IMR-90 (cell line): ENCODE results near the gene CCN5. TPM values are rescaled to one million over a fixed set of nuclear protein-coding genes. Genes with fewer than 3 reads are reported as not detected.
A peak's percentile ranks its signal among the peaks of the same experiment; 100 is the strongest.

Source experiments
- ATAC-seq: fragments of 200-7000 bp; cut with Tn5 transposase; 2 replicates; pipeline ENCODE4 v1.9.1; 2020; ENCODE audit warnings: low read depth, mild to moderate bottlenecking, moderate library complexity
- BruUV-seq: library from RNA; stranded (reverse); fragments of 400-500 nt; replicated peaks from 2 replicates; lab custom pipeline; 2021; lab: Mats Ljungman, UMichigan
- CTCF ChIA-PET: fragments of 300-600 bp; formaldehyde crosslinking; extraction: SDS; loops from one replicate; lab custom pipeline; 2021; ENCODE audit warnings: antibody characterized with exemption; lab: Yijun Ruan, JAX
- POLR2A ChIA-PET: fragments of 300-600 bp; sonication (Branson Sonifier 250); formaldehyde crosslinking; loops from one replicate; lab custom pipeline; 2022; ENCODE audit warnings: antibody characterized with exemption; ENCODE audit not compliant: unreplicated experiment; lab: Charles Lee
- DNase-seq: peaks from one replicate; pipeline ENCODE4 v3.0.0; 2013
- H2AFZ ChIP-seq: replicated peaks from 2 replicates; pipeline ENCODE3; 2013; ENCODE audit warnings: low read length, mild to moderate bottlenecking; ENCODE audit not compliant: poor library complexity
- H2AK5ac ChIP-seq: 2 replicates; pipeline ENCODE4 v1.6.1; 2013; ENCODE audit warnings: low read depth, low read length, inconsistent platforms
- H2AK9ac ChIP-seq: replicated peaks from 2 replicates; pipeline ENCODE3; 2013; ENCODE audit warnings: mild to moderate bottlenecking, low read depth, low read length, moderate library complexity; ENCODE audit not compliant: poor library complexity
- H2BK120ac ChIP-seq: 2 replicates; pipeline ENCODE4 v1.6.1; 2013; ENCODE audit warnings: low read depth, low read length, inconsistent platforms
- H2BK15ac ChIP-seq: 3 replicates; pipeline ENCODE4 v1.6.1; 2013; ENCODE audit warnings: low read depth, low read length, inconsistent platforms
- H2BK20ac ChIP-seq: 2 replicates; pipeline ENCODE4 v1.6.1; 2013; ENCODE audit warnings: low read depth, mild to moderate bottlenecking, inconsistent platforms, low read length, moderate library complexity
- H2BK5ac ChIP-seq: 2 replicates; pipeline ENCODE4 v1.6.1; 2013; ENCODE audit warnings: mild to moderate bottlenecking, low read depth, low read length, inconsistent platforms; ENCODE audit not compliant: poor library complexity, severe bottlenecking
- H3K14ac ChIP-seq: replicated peaks from 2 replicates; pipeline ENCODE4 v1.6.1; 2013; ENCODE audit warnings: low read depth, low read length, inconsistent platforms
- H3K18ac ChIP-seq: 2 replicates; pipeline ENCODE4 v1.6.1; 2013; ENCODE audit warnings: low read depth, low read length, control low read depth
- H3K23ac ChIP-seq: 2 replicates; pipeline ENCODE4 v1.6.1; 2013; ENCODE audit warnings: low read depth, low read length, inconsistent platforms
- H3K27ac ChIP-seq: 2 replicates; pipeline ENCODE4 v1.5.1; 2013; ENCODE audit warnings: mild to moderate bottlenecking, control low read depth, low read length; ENCODE audit not compliant: insufficient read depth
- H3K27me3 ChIP-seq: 2 replicates; pipeline ENCODE4 v1.6.1; 2013; ENCODE audit warnings: low read length; ENCODE audit not compliant: control insufficient read depth, insufficient read depth
- H3K36me3 ChIP-seq: 2 replicates; pipeline ENCODE4 v1.6.1; 2013; ENCODE audit warnings: low read length, mixed read lengths; ENCODE audit not compliant: control insufficient read depth, insufficient read depth
- H3K4ac ChIP-seq: 2 replicates; pipeline ENCODE4 v1.6.1; 2013; ENCODE audit warnings: low read depth, low read length, inconsistent platforms
- H3K4me1 ChIP-seq: 2 replicates; pipeline ENCODE4 v1.6.1; 2013; ENCODE audit warnings: low read length, mixed read lengths; ENCODE audit not compliant: control insufficient read depth, insufficient read depth
- H3K4me2 ChIP-seq: 2 replicates; pipeline ENCODE4 v1.6.1; 2013; ENCODE audit warnings: low read depth, mild to moderate bottlenecking, control low read depth, low read length, moderate library complexity
- H3K4me3 ChIP-seq: 2 replicates; pipeline ENCODE4 v1.5.1; 2013; ENCODE audit warnings: low read depth, mild to moderate bottlenecking, control low read depth, low read length, moderate library complexity; ENCODE audit not compliant: insufficient read depth
- H3K56ac ChIP-seq: 2 replicates; pipeline ENCODE4 v1.6.1; 2013; ENCODE audit warnings: low read length, inconsistent platforms; ENCODE audit not compliant: insufficient read depth; ENCODE audit errors: extremely low read depth
- H3K79me1 ChIP-seq, 2 experiments: 2 replicates each; pipeline ENCODE4 v1.6.1; 2013; ENCODE audit warnings: low read length in 2 of 2, inconsistent platforms in 1 of 2, low read depth in 1 of 2
- H3K9ac ChIP-seq: 2 replicates; pipeline ENCODE4 v1.6.1; 2013; ENCODE audit warnings: low read depth, low read length, control low read depth
- H3K9me1 ChIP-seq: 2 replicates; pipeline ENCODE4 v1.6.1; 2013; ENCODE audit warnings: low read length, inconsistent platforms; ENCODE audit not compliant: insufficient read depth
- H3K9me3 ChIP-seq: 2 replicates; pipeline ENCODE4 v1.6.1; 2013; ENCODE audit warnings: low read length; ENCODE audit not compliant: control insufficient read depth, insufficient read depth
- H4K20me1 ChIP-seq: 2 replicates; pipeline ENCODE4 v1.6.1; 2013; ENCODE audit warnings: low read length, inconsistent platforms; ENCODE audit not compliant: insufficient read depth
- H4K5ac ChIP-seq: 2 replicates; pipeline ENCODE4 v1.6.1; 2013; ENCODE audit warnings: mild to moderate bottlenecking, low read depth, low read length, control low read depth
- H4K8ac ChIP-seq, 2 experiments: 2 replicates each; pipeline ENCODE4 v1.6.1; 2013; ENCODE audit warnings: low read depth in 2 of 2, low read length in 2 of 2, control low read depth in 1 of 2, inconsistent platforms in 1 of 2
- H4K91ac ChIP-seq: 2 replicates; pipeline ENCODE4 v1.6.1; 2013; ENCODE audit warnings: low read depth, low read length, inconsistent platforms; ENCODE audit not compliant: insufficient read depth
- BHLHE40 ChIP-seq: fragments of 150-350 bp; IDR thresholded peaks from 2 replicates; pipeline ENCODE4 v1.6.1; 2016; ENCODE audit warnings: mild to moderate bottlenecking, low read depth, low read length
- CEBPB ChIP-seq: IDR thresholded peaks from 2 replicates; pipeline ENCODE4 v1.6.1; 2012; ENCODE audit warnings: low read depth, low read length, improper control_type of control experiment
- FOS ChIP-seq: fragments of 150-350 bp; IDR thresholded peaks from 2 replicates; pipeline ENCODE4 v1.6.1; 2016; ENCODE audit warnings: low read depth, low read length
- MAFK ChIP-seq: IDR thresholded peaks from 2 replicates; pipeline ENCODE4 v1.6.1; 2012; ENCODE audit warnings: low read depth, low read length, improper control_type of control experiment
- MAZ ChIP-seq: IDR thresholded peaks from 2 replicates; pipeline ENCODE4 v1.6.1; 2012; ENCODE audit warnings: low read depth, mild to moderate bottlenecking, low read length, improper control_type of control experiment, moderate library complexity, borderline replicate concordance
- MXI1 ChIP-seq: IDR thresholded peaks from 2 replicates; pipeline ENCODE4 v1.6.1; 2012; ENCODE audit warnings: low read depth, mild to moderate bottlenecking, low read length, moderate library complexity, borderline replicate concordance
- NFE2L2 ChIP-seq: fragments of 150-350 bp; IDR thresholded peaks from 2 replicates; pipeline ENCODE4 v1.6.1; 2016; ENCODE audit warnings: low read depth, mild to moderate bottlenecking, low read length
- RFX5 ChIP-seq: IDR thresholded peaks from 2 replicates; pipeline ENCODE4 v1.8.0; 2012; ENCODE audit warnings: low read depth, mild to moderate bottlenecking, low read length, moderate library complexity
- SMC3 ChIP-seq: fragments of 150-350 bp; IDR thresholded peaks from 2 replicates; pipeline ENCODE4 v1.6.1; 2016; ENCODE audit warnings: low read depth, mild to moderate bottlenecking, antibody characterized with exemption, low read length, moderate library complexity
- USF2 ChIP-seq: fragments of 150-350 bp; IDR thresholded peaks from 2 replicates; pipeline ENCODE4 v1.6.1; 2017; ENCODE audit warnings: mild to moderate bottlenecking, antibody characterized with exemption, low read length, low read depth
- WGBS, 2 experiments: methylation state at CpG; one replicate each; pipeline versions ENCODE4 v1.1.5 to v1.1.7; 2013; ENCODE audit warnings: missing lambda C conversion rate in 2 of 2; ENCODE audit not compliant: insufficient read length in 1 of 2; ENCODE audit errors: extremely low coverage in 2 of 2; 5-methylcytosine and 5-hydroxymethylcytosine counted together
- dilution Hi-C: fragments of 300-500 bp; cut with HindIII; formaldehyde crosslinking; loops from one replicate; pipeline ENCODE4 v1.14.3; 2018; ENCODE audit warnings: low sequenced_read_pairs; ENCODE audit not compliant: unreplicated experiment
- in situ Hi-C: fragments of 300-500 bp; cut with MboI; formaldehyde crosslinking; loops from 3 replicates; pipeline ENCODE4 v1.14.3; 2019; ENCODE audit warnings: low sequenced_read_pairs, inconsistent platforms, mixed read lengths
- intact Hi-C: fragments of 100-400 bp; cut with micrococcal nuclease; formaldehyde crosslinking; loops from 2 replicates; pipeline ENCODE4 v1.10.0; 2022
- polyA plus RNA-seq, 3 experiments: library from polyadenylated mRNA; depleted of rRNA; stranded (reverse); fragments of >200 nt; gene quantifications; 2 replicates each; pipeline ENCODE4 v1.2.3, GENCODE V29; 2012; ENCODE audit warnings: low replicate concordance in 1 of 3
- total RNA-seq: library from RNA; depleted of rRNA; stranded (reverse); fragments of >200 nt; gene quantifications from 2 replicates; pipeline ENCODE4 v1.2.3, GENCODE V29; 2012
- TF ChIP-seq, protein P1 (sequence below): fragments of 150-350 bp; IDR thresholded peaks from 2 replicates; pipeline ENCODE4 v1.6.1; 2016; ENCODE audit warnings: low read depth, mild to moderate bottlenecking, low read length, moderate library complexity, borderline replicate concordance

Gene CCN5
- total and polyA plus RNA-seq, 2 of the 4 experiments (the other 2 are of a cell fraction) = not detected

DNA sequence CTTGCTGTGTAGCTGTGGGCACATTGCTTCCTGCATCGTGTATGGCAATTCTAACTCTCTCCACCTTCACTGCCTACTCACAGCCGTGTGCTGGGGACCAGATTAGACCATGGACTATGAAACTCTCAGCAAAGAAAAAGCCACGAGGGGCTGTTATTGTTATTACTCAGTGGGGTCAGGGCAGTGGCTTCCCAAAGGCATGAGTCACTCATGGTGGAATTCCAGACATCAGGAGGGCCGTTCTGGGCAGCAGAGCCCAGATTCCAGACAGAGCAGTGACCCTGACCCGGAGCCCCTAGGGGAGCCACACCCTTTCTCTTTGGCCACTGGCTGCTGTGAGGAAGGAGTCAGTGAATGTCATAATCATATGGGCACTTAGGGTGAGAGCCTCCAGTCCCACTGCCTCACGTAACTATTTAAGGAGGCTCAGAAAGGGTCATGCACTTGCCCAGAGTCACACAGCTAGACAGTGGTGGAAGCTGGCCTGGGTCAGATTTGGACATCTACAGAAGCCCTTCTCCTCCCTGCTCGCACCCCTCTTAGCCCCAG lies 22.2 kb upstream of the CCN5 start:
- H4K20me1 ChIP-seq = peaks cover 2% of the 10 kb centered on the region; the same call in 1 of the 2 replicates
- peak overlapping the region; percentile 77 for H2AK9ac ChIP-seq
- peak overlapping the region; percentile 88 for H4K91ac ChIP-seq
- peak overlapping the region; percentile 82 for H3K18ac ChIP-seq
- peak overlapping the region; percentile 35 for H2AFZ ChIP-seq
- peak; percentile 90 for ATAC-seq
- peaks cover 29% of the 10 kb centered on the region for H3K4me1 ChIP-seq
- peak overlapping the region; percentile 90 for H2BK120ac ChIP-seq
- no peak overlapping the region for H3K4me3 ChIP-seq
- peak overlapping the region; percentile 82 for H2BK20ac ChIP-seq
- peak overlapping the region; percentile 75 for H4K5ac ChIP-seq
- peak; percentile 93 for DNase-seq
- H3K14ac ChIP-seq = peak overlapping the region; percentile 54
- POLR2A ChIA-PET = no interaction called here
- H3K27ac ChIP-seq = peak overlapping the region; percentile 66
- peaks cover 8% of the 10 kb centered on the region for H3K9me3 ChIP-seq
- H3K36me3 ChIP-seq = no peaks in the 10 kb centered on the region
- H3K27me3 ChIP-seq = peaks cover 2% of the 10 kb centered on the region; the same call in 1 of the 2 replicates
- CTCF ChIA-PET = interaction anchor here (2.0 kb wide), 1 partner anchor 10 kb away, joined by 5 read pairs; no protein-coding TSS in a partner anchor
- dilution Hi-C loops (no loop called here), in situ Hi-C loops (no loop called here), intact Hi-C loops (loop anchor here (2.0 to 10.0 kb wide), 2 partner anchors 28 to 1082 kb away; no protein-coding TSS in a partner anchor)
- peak overlapping the region; percentile 37; the same call in 1 of the 2 replicates for H3K56ac ChIP-seq
- peak overlapping the region; percentile 98 for H2AK5ac ChIP-seq
- H2BK5ac ChIP-seq = peak overlapping the region; percentile 65
- WGBS, 2 experiments = no CpG with 5 or more reads among the region's 7 CpGs
- peak overlapping the region; percentile 67 to 68 for H4K8ac ChIP-seq
- peak overlapping the region; percentile 38; the same call in 2 of the 3 replicates for H2BK15ac ChIP-seq
- H3K4me2 ChIP-seq = peak overlapping the region; percentile 34
- no peak overlapping the region for H3K9ac ChIP-seq
- peak overlapping the region; percentile 85 for H3K4ac ChIP-seq
- peak; percentile 50; the same call in 1 of the 2 replicates for TF ChIP-seq CEBPB
- TF ChIP-seq MXI1 = peak; percentile 85
- TF ChIP-seq, protein P1, sequence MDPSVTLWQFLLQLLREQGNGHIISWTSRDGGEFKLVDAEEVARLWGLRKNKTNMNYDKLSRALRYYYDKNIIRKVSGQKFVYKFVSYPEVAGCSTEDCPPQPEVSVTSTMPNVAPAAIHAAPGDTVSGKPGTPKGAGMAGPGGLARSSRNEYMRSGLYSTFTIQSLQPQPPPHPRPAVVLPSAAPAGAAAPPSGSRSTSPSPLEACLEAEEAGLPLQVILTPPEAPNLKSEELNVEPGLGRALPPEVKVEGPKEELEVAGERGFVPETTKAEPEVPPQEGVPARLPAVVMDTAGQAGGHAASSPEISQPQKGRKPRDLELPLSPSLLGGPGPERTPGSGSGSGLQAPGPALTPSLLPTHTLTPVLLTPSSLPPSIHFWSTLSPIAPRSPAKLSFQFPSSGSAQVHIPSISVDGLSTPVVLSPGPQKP = no peak
- TF ChIP-seq FOS = peak; percentile 99
- TF ChIP-seq BHLHE40 = peak; percentile 76
- no peak; the same call in 1 of the 2 replicates for TF ChIP-seq MAFK
- TF ChIP-seq RFX5 = 0 out of 2 replicates have a peak, but pooled peaks have one; percentile 17
- TF ChIP-seq SMC3 = no peak; the same call in 1 of the 2 replicates
- TF ChIP-seq USF2 = peak; percentile 38; the same call in 1 of the 2 replicates
- TF ChIP-seq MAZ = peak; percentile 56; the same call in 1 of the 2 replicates
- peak; percentile 10; the same call in 1 of the 2 replicates for TF ChIP-seq NFE2L2
- peaks cover 8% of the 10 kb centered on the region; the same call in 1 of the 2 replicates for H3K9me1 ChIP-seq
- BruUV-seq = no TSS peak
- no peaks in the 10 kb centered on the region for H3K79me1 ChIP-seq
- peak overlapping the region; percentile 73 for H3K23ac ChIP-seq
